Measurements from ENCODE around the gene ALKBH3.

Gene ALKBH3

GRCh38 chr11:43942662-43943371 is 62.2 kb downstream of the ALKBH3 start:
- DNase-seq, result no peak

- no peak for DNase-seq
These were observed 62.8 kb downstream of the ALKBH3 start for GRCh38 chr11:43943372-43943930.

GRCh38 chr11:43943931-43944751 is 63.5 kb downstream of the ALKBH3 start:
- no peak for DNase-seq

- DNase-seq, result peak; percentile 43 to 72
These were observed 64.2 kb downstream of the ALKBH3 start for GRCh38 chr11:43944761-43945311.

GRCh38 chr11:43947003-43947500 is 66.4 kb downstream of the ALKBH3 start:
- DNase-seq, result no peak

- DNase-seq, result no peak
These were observed 67.2 kb downstream of the ALKBH3 start for GRCh38 chr11:43947815-43948214.

GRCh38 chr11:43948341-43949225 is 68.0 kb downstream of the ALKBH3 start:
- DNase-seq, result no peak

- no peak for DNase-seq
These were observed 69.8 kb downstream of the ALKBH3 start for GRCh38 chr11:43950311-43950855.

GRCh38 chr11:43951231-43951630 is 70.6 kb downstream of the ALKBH3 start:
- no peak for DNase-seq

GRCh38 chr11:43952020-43952400 is 71.4 kb downstream of the ALKBH3 start:
- DNase-seq, result no peak

- DNase-seq, result no peak
These were observed 72.0 kb downstream of the ALKBH3 start for GRCh38 chr11:43952401-43953342.

GRCh38 chr11:43953521-43953920 is 72.9 kb downstream of the ALKBH3 start:
- no peak for DNase-seq

- DNase-seq, result no peak
These were observed 73.6 kb downstream of the ALKBH3 start for GRCh38 chr11:43954241-43954640.

- DNase-seq, result no peak
These were observed 74.9 kb downstream of the ALKBH3 start for GRCh38 chr11:43955381-43956118.

GRCh38 chr11:43957571-43957970 is 76.9 kb downstream of the ALKBH3 start:
- no peak for DNase-seq

- DNase-seq, result no peak
These were observed 78.8 kb downstream of the ALKBH3 start for GRCh38 chr11:43959321-43959995.

GRCh38 chr11:43962383-43963278 is 82.0 kb downstream of the ALKBH3 start:
- no peak for DNase-seq

- DNase-seq, result no peak
These were observed 82.6 kb downstream of the ALKBH3 start for GRCh38 chr11:43963279-43963620.

GRCh38 chr11:43967661-43968060 is 87.0 kb downstream of the ALKBH3 start:
- DNase-seq, result no peak

All from stimulated activated CD4-positive, alpha-beta T cell treated with anti-CD3 and anti-CD28 coated beads, Interleukin-4, amount 100 ng/mL, for 4 hours (primary cell).